Measurements from ENCODE around the gene ING1.

ING1 gene

DNA sequence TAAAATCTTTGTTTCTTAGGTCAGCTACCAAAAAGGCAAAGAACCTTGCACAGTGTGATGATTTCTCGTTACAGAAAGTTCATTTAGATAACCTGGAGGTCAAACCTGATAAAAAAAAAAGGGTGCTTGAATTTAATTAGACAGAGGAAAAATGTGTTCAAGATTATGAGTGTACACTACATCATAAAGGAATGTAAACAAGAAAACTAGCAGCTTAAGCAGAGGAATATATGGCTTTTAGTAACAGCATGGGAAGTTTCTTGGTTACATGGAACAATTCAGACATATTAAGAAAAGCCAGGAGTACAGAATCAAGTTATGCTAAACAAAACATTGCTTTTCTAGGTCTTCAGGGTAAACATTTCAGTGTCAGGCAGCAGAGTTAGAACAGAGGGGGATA lies 32.9 kb downstream of the ING1 start:
- no peaks in the 10 kb centered on the region for H3K27me3 ChIP-seq (ENCODE audit: insufficient read depth, insufficient read length)
- DNase-seq (ENCODE audit: low read depth, low spot score), result no peak
- H3K4me1 ChIP-seq (ENCODE audit: insufficient read depth, insufficient read length), result no peaks in the 10 kb centered on the region
- H3K9ac ChIP-seq (ENCODE audit: insufficient read length, low read depth), result no peak overlapping the region
- no peak for TF ChIP-seq YY1 (IDR thresholded peaks at IDR 0.05; ENCODE audit: insufficient read depth, insufficient read length)
- no peaks in the 10 kb centered on the region for H3K36me3 ChIP-seq (ENCODE audit: insufficient read depth, insufficient read length, low read length)
- peaks cover 20% of the 10 kb centered on the region; the same call in 1 of the 2 replicates for H3K9me3 ChIP-seq (ENCODE audit: insufficient read depth, low read length)
- no peak overlapping the region for H3K4me3 ChIP-seq (ENCODE audit: insufficient read length, low read depth)

DNA sequence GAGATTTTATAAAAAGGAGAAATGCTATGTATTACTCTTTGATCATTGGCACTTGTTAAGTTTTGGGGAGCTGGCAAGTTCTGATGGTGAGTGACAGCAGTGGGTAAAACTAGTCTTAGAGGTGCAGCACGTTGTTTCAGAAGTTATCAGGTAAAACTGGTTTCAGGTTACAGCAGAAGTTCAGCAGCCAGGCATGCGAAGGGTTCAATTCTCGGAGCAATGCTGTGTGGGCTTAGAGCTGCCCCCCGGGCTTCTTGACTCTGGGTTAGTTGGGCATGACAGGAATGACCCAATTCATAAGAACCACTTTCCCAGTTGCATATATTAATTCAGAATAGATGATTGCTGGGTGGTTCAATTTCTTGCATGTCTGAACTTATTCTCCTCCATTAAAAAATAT lies 34.8 kb downstream of the ING1 start:
- Histone ChIP-seq H3K9me3 (ENCODE audit: insufficient read depth, low read length) (peaks cover 22% of the 10 kb centered on the region; the same call in 1 of the 2 replicates), H3K9ac (ENCODE audit: insufficient read length, low read depth) (no peak overlapping the region), H3K27me3 (ENCODE audit: insufficient read depth, insufficient read length) (no peaks in the 10 kb centered on the region), H3K4me3 (ENCODE audit: insufficient read length, low read depth) (no peak overlapping the region), H3K4me1 (ENCODE audit: insufficient read depth, insufficient read length) (no peaks in the 10 kb centered on the region), H3K36me3 (ENCODE audit: insufficient read depth, insufficient read length, low read length) (no peaks in the 10 kb centered on the region)
- TF ChIP-seq ZNF274 (IDR thresholded peaks at IDR 0.05; ENCODE audit: low read depth, low read length) (no peak), SUZ12 (IDR thresholded peaks at IDR 0.05; ENCODE audit: extremely low read depth, insufficient read depth, insufficient read length) (no peak), YY1 (IDR thresholded peaks at IDR 0.05; ENCODE audit: insufficient read depth, insufficient read length) (no peak)
- no peak for DNase-seq (ENCODE audit: low read depth, low spot score)

DNA sequence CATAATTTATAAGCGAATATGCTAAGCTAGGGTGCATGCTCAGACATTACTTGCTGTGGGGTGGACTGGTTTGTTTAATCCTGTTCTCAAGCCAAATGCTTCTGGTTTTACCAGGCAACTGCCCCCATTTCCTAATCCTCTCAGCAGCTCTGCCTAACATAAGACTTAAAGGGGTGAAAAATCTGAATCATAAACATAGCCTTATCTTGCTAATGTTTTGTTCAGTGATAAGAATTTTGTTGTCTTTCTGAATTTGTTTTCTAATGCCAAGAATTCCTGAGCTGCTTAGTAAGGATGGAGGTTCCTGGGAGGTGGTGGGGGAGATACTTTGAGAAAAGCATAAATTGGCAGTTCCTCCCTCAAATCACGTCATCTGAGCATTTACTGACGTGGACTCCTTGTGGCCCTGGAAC lies 42.7 kb downstream of the ING1 start:
- Histone ChIP-seq H3K4me1 (ENCODE audit: insufficient read depth, insufficient read length) (no peaks in the 10 kb centered on the region), H3K36me3 (ENCODE audit: insufficient read depth, insufficient read length, low read length) (no peaks in the 10 kb centered on the region), H3K4me3 (ENCODE audit: insufficient read length, low read depth) (no peak overlapping the region), H3K9ac (ENCODE audit: insufficient read length, low read depth) (no peak overlapping the region), H3K9me3 (ENCODE audit: insufficient read depth, low read length) (peaks cover 10% of the 10 kb centered on the region; the same call in 1 of the 2 replicates), H3K27me3 (ENCODE audit: insufficient read depth, insufficient read length) (no peaks in the 10 kb centered on the region)
- TF ChIP-seq SUZ12 (IDR thresholded peaks at IDR 0.05; ENCODE audit: extremely low read depth, insufficient read depth, insufficient read length), result no peak
- no peak for TF ChIP-seq ZNF274 (IDR thresholded peaks at IDR 0.05; ENCODE audit: low read depth, low read length)
- no peak for TF ChIP-seq YY1 (IDR thresholded peaks at IDR 0.05; ENCODE audit: insufficient read depth, insufficient read length)
- DNase-seq (ENCODE audit: low read depth, low spot score), result peak; percentile 38

DNA sequence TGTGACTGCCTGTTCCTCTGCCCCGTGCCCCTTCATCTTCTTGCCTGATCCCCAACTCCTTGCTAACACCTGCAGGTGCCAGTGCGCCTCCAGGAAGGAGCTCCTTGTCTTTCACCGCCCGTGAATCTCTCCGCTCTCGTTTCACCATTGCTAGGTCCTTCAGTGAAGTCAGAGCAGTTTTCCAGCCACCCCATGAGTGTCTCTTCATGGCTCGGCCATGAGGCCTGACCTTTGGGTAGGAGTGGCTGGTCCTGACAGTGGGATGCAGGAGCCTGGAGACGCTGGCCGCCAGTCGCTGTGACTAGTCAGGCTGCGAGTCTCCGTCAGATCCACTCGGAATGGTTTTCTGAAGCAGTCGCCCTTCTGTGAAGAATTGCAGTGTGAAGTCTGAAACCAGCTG lies 43.8 kb downstream of the ING1 start:
- no peaks in the 10 kb centered on the region for H3K4me1 ChIP-seq (ENCODE audit: insufficient read depth, insufficient read length)
- DNase-seq (ENCODE audit: low read depth, low spot score), result no peak
- H3K9me3 ChIP-seq (ENCODE audit: insufficient read depth, low read length), result no peaks in the 10 kb centered on the region
- no peaks in the 10 kb centered on the region for H3K27me3 ChIP-seq (ENCODE audit: insufficient read depth, insufficient read length)
- no peak overlapping the region for H3K4me3 ChIP-seq (ENCODE audit: insufficient read length, low read depth)
- no peaks in the 10 kb centered on the region for H3K36me3 ChIP-seq (ENCODE audit: insufficient read depth, insufficient read length, low read length)
- H3K9ac ChIP-seq (ENCODE audit: insufficient read length, low read depth), result no peak overlapping the region
- TF ChIP-seq YY1 (IDR thresholded peaks at IDR 0.05; ENCODE audit: insufficient read depth, insufficient read length) (no peak), ZNF274 (IDR thresholded peaks at IDR 0.05; ENCODE audit: low read depth, low read length) (no peak), SUZ12 (IDR thresholded peaks at IDR 0.05; ENCODE audit: extremely low read depth, insufficient read depth, insufficient read length) (no peak)

DNA sequence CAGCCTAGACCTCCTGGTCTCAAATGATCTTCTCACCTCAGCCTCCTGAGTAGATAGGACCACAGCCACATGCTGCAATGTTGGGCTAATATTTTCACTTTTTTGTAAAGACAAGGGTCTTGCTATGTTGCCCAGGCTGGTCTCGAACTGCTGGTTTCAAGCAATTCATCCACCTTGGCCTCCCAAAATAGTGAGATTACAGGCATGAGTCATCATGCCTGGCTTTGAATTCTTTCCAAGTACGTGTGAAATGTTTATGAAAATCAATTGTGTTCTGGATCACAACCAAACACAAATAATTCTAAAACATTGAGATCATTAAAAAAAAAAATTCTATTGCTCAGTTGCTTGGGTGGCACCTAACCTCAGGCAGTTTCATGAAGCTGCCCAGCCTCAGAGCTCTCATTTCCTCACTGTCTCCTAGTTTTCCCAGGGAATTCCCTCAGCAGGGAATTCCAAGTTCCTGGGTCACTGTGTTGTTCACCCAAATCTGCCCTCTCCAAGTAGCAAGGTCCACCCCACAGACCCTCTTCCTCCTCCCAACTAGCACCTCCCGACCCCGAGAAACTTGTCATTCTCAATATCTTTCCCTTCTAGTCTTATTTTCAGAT lies 44.8 kb downstream of the ING1 start:
- no peaks in the 10 kb centered on the region for H3K4me1 ChIP-seq (ENCODE audit: insufficient read depth, insufficient read length)
- no peak overlapping the region for H3K4me3 ChIP-seq (ENCODE audit: insufficient read length, low read depth)
- no peak overlapping the region for H3K9ac ChIP-seq (ENCODE audit: insufficient read length, low read depth)
- TF ChIP-seq YY1 (IDR thresholded peaks at IDR 0.05; ENCODE audit: insufficient read depth, insufficient read length) (no peak), ZNF274 (IDR thresholded peaks at IDR 0.05; ENCODE audit: low read depth, low read length) (no peak)
- no peaks in the 10 kb centered on the region for H3K27me3 ChIP-seq (ENCODE audit: insufficient read depth, insufficient read length)
- H3K9me3 ChIP-seq (ENCODE audit: insufficient read depth, low read length), result no peaks in the 10 kb centered on the region
- no peaks in the 10 kb centered on the region for H3K36me3 ChIP-seq (ENCODE audit: insufficient read depth, insufficient read length, low read length)
- DNase-seq (ENCODE audit: low read depth, low spot score), result no peak

DNA sequence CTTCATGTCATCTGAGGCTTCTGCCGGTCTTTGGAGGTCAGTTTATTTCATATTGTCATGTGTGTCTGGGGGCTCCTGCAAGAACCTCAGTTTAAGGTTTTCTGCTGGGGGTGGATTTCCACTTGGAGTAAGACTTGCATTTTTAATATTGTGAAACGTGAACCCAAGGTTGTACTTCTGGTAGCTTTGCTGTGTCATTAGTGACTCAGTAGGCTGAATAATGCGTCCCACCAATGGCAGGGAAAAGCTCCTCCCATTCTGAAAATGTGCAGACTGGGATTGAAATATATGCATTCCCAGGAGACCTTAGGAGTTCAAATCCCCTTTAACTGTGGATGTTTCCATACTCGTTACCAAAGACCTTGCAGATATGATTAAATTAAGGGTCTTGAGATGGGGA lies 46.2 kb downstream of the ING1 start:
- no peak for DNase-seq (ENCODE audit: low read depth, low spot score)
- H3K9ac ChIP-seq (ENCODE audit: insufficient read length, low read depth), result no peak overlapping the region

DNA sequence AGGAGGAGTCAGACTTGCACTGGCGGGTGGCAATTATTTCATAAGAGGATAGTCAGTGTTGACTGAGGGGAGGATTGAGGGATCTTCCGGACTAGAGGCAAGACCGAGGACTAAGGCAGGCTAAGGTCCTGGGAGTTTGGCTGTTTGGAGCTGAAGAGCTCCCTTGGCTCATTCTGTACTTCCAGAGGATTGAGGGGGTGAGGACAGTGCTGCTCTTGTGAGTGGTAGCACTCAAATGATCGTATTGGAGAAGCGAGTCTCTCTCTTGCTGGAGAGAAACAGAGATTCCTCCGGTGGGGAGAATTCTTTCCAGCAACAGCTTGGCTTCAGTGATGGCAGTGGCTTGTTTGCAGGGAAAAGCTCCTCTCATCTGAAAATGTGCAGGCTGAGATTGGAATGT lies 47.1 kb downstream of the ING1 start:
- no peak for DNase-seq (ENCODE audit: low read depth, low spot score)
- TF ChIP-seq ZNF274 (IDR thresholded peaks at IDR 0.05; ENCODE audit: low read depth, low read length) (no peak), SUZ12 (IDR thresholded peaks at IDR 0.05; ENCODE audit: extremely low read depth, insufficient read depth, insufficient read length) (no peak), YY1 (IDR thresholded peaks at IDR 0.05; ENCODE audit: insufficient read depth, insufficient read length) (no peak)
- H3K4me3 ChIP-seq (ENCODE audit: insufficient read length, low read depth), result no peak overlapping the region

More for the DNA sequence above, 46.2 kb downstream of the ING1 start:
- no peak overlapping the region for H3K4me3 ChIP-seq (ENCODE audit: insufficient read length, low read depth)
- H3K36me3 ChIP-seq (ENCODE audit: insufficient read depth, insufficient read length, low read length), result no peaks in the 10 kb centered on the region
- TF ChIP-seq YY1 (IDR thresholded peaks at IDR 0.05; ENCODE audit: insufficient read depth, insufficient read length), result no peak
- TF ChIP-seq ZNF274 (IDR thresholded peaks at IDR 0.05; ENCODE audit: low read depth, low read length), result no peak
- no peak for TF ChIP-seq SUZ12 (IDR thresholded peaks at IDR 0.05; ENCODE audit: extremely low read depth, insufficient read depth, insufficient read length)
- no peaks in the 10 kb centered on the region for H3K27me3 ChIP-seq (ENCODE audit: insufficient read depth, insufficient read length)
- no peaks in the 10 kb centered on the region for H3K9me3 ChIP-seq (ENCODE audit: insufficient read depth, low read length)
- no peaks in the 10 kb centered on the region for H3K4me1 ChIP-seq (ENCODE audit: insufficient read depth, insufficient read length)

More for the DNA sequence above, 47.1 kb downstream of the ING1 start:
- H3K4me1 ChIP-seq (ENCODE audit: insufficient read depth, insufficient read length), result no peaks in the 10 kb centered on the region
- H3K9ac ChIP-seq (ENCODE audit: insufficient read length, low read depth), result no peak overlapping the region
- H3K36me3 ChIP-seq (ENCODE audit: insufficient read depth, insufficient read length, low read length), result no peaks in the 10 kb centered on the region
- H3K27me3 ChIP-seq (ENCODE audit: insufficient read depth, insufficient read length), result no peaks in the 10 kb centered on the region
- no peaks in the 10 kb centered on the region for H3K9me3 ChIP-seq (ENCODE audit: insufficient read depth, low read length)

All from NT2/D1 (cell line).